HG02943 (cell line): ENCODE results near the gene GULP1.

ENCODE experiments used
- ATAC-seq: cut with Tn5 transposase; IDR thresholded peaks from one replicate; pipeline ENCODE4 v1.9.1; 2021; ENCODE audit warnings: mild to moderate bottlenecking, low read depth, moderate library complexity; ENCODE audit not compliant: unreplicated experiment

GULP1 gene

GRCh38 chr2:188628989-188629752 is 337.5 kb downstream of the GULP1 start:
- ATAC-seq, result no peak

- ATAC-seq, result no peak
Observed at GRCh38 chr2:188629753-188630527, 338.3 kb downstream of the GULP1 start.

GRCh38 chr2:188631037-188631809 is 339.5 kb downstream of the GULP1 start:
- no peak for ATAC-seq

DNA sequence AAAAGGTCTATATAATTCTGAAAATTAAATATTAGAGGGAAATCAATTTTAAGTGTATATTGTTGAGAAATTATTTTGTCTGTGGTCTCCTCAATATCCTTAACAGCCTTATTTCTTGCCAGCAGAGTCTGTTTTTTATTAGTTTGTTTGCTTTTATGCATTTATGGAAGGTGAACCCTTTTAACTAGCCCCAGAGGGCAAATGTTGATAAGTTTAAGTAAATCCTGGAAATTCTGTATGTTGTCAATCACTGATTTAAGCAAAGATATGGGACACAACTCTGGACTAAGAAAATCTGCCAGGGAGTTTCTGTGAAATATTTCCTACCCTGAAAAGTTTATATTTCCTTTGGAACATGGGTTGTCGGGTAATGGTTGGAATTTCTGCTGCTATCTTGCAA is 343.0 kb downstream of the GULP1 start:
- ATAC-seq, result no peak
